ENCODE measurements around the gene DRC1. TPM values are rescaled to one million over a fixed set of nuclear protein-coding genes. Genes with fewer than 3 reads are reported as not detected.

The DRC1 gene
- total RNA-seq, 2 experiments from 2014 or later = not detected

- H3K79me2 ChIP-seq (ENCODE audit: insufficient read depth, low read depth, low read length) = no peaks in the 10 kb centered on the region
- H3K9me3 ChIP-seq (ENCODE audit: low read length) = no peaks in the 10 kb centered on the region
- peak overlapping the region; percentile 52 for H3K4me2 ChIP-seq (ENCODE audit: low read length)
- no peak overlapping the region for H3K27ac ChIP-seq (ENCODE audit: low read depth, low read length, poor library complexity, severe bottlenecking)
- POLR2A ChIA-PET = interaction anchor here (1.1 kb wide), 1 partner anchor 40 kb away, joined by 3 read pairs; no protein-coding TSS in a partner anchor
- DNase-seq (ENCODE audit: low spot score) = peak; percentile 45
- intact Hi-C loops (cut with micrococcal nuclease; ENCODE audit: unreplicated experiment) = loop anchor here (5.0 kb wide), 1 partner anchor 74 kb away; no protein-coding TSS in a partner anchor
- peak overlapping the region; percentile 37; the same call in 1 of the 2 replicates for H2AFZ ChIP-seq (ENCODE audit: low read length)
- BruUV-seq (replicated peaks) = no TSS peak
- no peaks in the 10 kb centered on the region for H3K9me2 ChIP-seq (ENCODE audit: insufficient read depth, low read length)
- H4K20me1 ChIP-seq (ENCODE audit: insufficient read depth, low read length) = no peaks in the 10 kb centered on the region
- no peaks in the 10 kb centered on the region for H3K36me3 ChIP-seq (ENCODE audit: insufficient read depth, low read length)
- CTCF ChIA-PET (ENCODE audit: unreplicated experiment) = no interaction called here
- no peaks in the 10 kb centered on the region for H3K4me1 ChIP-seq (ENCODE audit: insufficient read depth, low read length, poor library complexity, severe bottlenecking)
- H3K4me3 ChIP-seq (ENCODE audit: low read depth, low read length, poor library complexity, severe bottlenecking) = peak overlapping the region; percentile 53
- TF ChIP-seq CTCF (conservative IDR thresholded peaks at IDR 0.05; ENCODE audit: low read length) (peak; percentile 81), EZH2phosphoT487 (IDR thresholded peaks at IDR 0.05; ENCODE audit: borderline replicate concordance, low read depth, low read length) (no peak)
Measured at GRCh38 chr2:26503231-26503880, 101.6 kb downstream of the DRC1 start.

GRCh38 chr2:26504002-26504401 lies 102.3 kb downstream of the DRC1 start:
- no peak for DNase-seq (ENCODE audit: low spot score)

More at GRCh38 chr2:26504002-26504401, 102.3 kb downstream of the DRC1 start:
- no peaks in the 10 kb centered on the region for H3K36me3 ChIP-seq (ENCODE audit: insufficient read depth, low read length)
- H3K4me1 ChIP-seq (ENCODE audit: insufficient read depth, low read length, poor library complexity, severe bottlenecking) = no peaks in the 10 kb centered on the region
- intact Hi-C loops (cut with micrococcal nuclease; ENCODE audit: unreplicated experiment) = loop anchor here (5.0 kb wide), 1 partner anchor 73 kb away; no protein-coding TSS in a partner anchor
- no peaks in the 10 kb centered on the region for H3K79me2 ChIP-seq (ENCODE audit: insufficient read depth, low read depth, low read length)
- CTCF ChIA-PET (ENCODE audit: unreplicated experiment) = interaction anchor here (0.6 kb wide), 1 partner anchor 43 kb away, joined by 6 read pairs; no protein-coding TSS in a partner anchor
- H3K4me3 ChIP-seq (ENCODE audit: low read depth, low read length, poor library complexity, severe bottlenecking) = peak overlapping the region; percentile 53
- H2AFZ ChIP-seq (ENCODE audit: low read length) = peak overlapping the region; percentile 37; the same call in 1 of the 2 replicates
- H3K27ac ChIP-seq (ENCODE audit: low read depth, low read length, poor library complexity, severe bottlenecking) = no peak overlapping the region
- no peaks in the 10 kb centered on the region for H3K9me3 ChIP-seq (ENCODE audit: low read length)
- no TSS peak for BruUV-seq (replicated peaks)
- no peaks in the 10 kb centered on the region for H4K20me1 ChIP-seq (ENCODE audit: insufficient read depth, low read length)
- H3K4me2 ChIP-seq (ENCODE audit: low read length) = peak overlapping the region; percentile 52; the same call in 1 of the 2 replicates
- no peaks in the 10 kb centered on the region for H3K9me2 ChIP-seq (ENCODE audit: insufficient read depth, low read length)
- POLR2A ChIA-PET = no interaction called here
- no peak for TF ChIP-seq CTCF (conservative IDR thresholded peaks at IDR 0.05; ENCODE audit: low read length)
- no peak for TF ChIP-seq EZH2phosphoT487 (IDR thresholded peaks at IDR 0.05; ENCODE audit: borderline replicate concordance, low read depth, low read length)
